GM12874 (cell line): ENCODE results near the gene SLC25A45.

Experiments used
- CTCF ChIP-seq: IDR thresholded peaks from 2 replicates; pipeline ENCODE4 v1.5.1; 2011; ENCODE audit warnings: low read depth, mild to moderate bottlenecking, control low read depth, low read length, moderate library complexity; ENCODE audit not compliant: insufficient read depth

SLC25A45 gene

GRCh38 chr11:65404210-65404609 lies 21.8 kb upstream of the SLC25A45 start:
- TF ChIP-seq CTCF = no peak

GRCh38 chr11:65403607-65404121 lies 21.2 kb upstream of the SLC25A45 start:
- TF ChIP-seq CTCF = no peak

- TF ChIP-seq CTCF = no peak
Observed at GRCh38 chr11:65402790-65403189, 20.3 kb upstream of the SLC25A45 start.

- no peak for TF ChIP-seq CTCF
Observed at GRCh38 chr11:65401803-65402248, 19.4 kb upstream of the SLC25A45 start.

- no peak for TF ChIP-seq CTCF
Observed at GRCh38 chr11:65401073-65401802, 18.8 kb upstream of the SLC25A45 start.

- TF ChIP-seq CTCF = no peak
Observed at GRCh38 chr11:65400307-65401072, 18.0 kb upstream of the SLC25A45 start.

GRCh38 chr11:65399845-65400244 lies 17.4 kb upstream of the SLC25A45 start:
- TF ChIP-seq CTCF = no peak
